ENCODE measurements around the gene MMD. TPM values are rescaled to one million over a fixed set of nuclear protein-coding genes. Genes with fewer than 3 reads are reported as not detected.
A peak's percentile ranks its signal among the peaks of the same experiment; 100 is the strongest.

Gene MMD
- total and polyA plus RNA-seq, 9 of the 15 experiments (the other 6 are each of a cell fraction or from before 2014, with no cell fraction given): 3.1 to 18.9 (median 10.7) TPM

DNA sequence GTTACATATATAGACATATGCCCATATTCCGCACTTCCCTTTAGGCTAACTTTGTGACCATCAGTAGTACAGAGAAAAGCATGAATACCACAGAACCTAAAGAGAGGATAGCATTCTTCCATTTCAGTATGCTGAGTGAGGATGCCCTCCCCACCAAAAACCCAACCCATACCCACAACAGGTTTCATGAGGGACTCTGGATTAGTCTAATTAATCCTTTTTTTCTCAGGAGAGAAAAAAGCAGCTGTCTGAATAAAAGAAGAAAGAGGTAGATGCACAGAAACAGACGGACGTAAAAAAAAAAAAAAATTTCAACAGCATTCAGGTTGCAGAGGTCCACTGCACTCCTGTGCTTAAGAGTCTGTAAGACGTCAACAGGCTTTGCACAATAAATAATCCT is 6.7 kb downstream of the MMD start (continued):
- no peak for TF ChIP-seq KDM2B (CRISPR knock-in tag; IDR thresholded peaks at IDR 0.05)
- no peak for TF ChIP-seq SMAD4 (CRISPR knock-in tag; conservative IDR thresholded peaks at IDR 0.05)
- no peak for TF ChIP-seq HLTF (IDR thresholded peaks at IDR 0.05)
- no peak for TF ChIP-seq NFE2L1 (tag; IDR thresholded peaks at IDR 0.05; ENCODE audit: borderline replicate concordance, low read depth)
- no peak for TF ChIP-seq ZFP1 (CRISPR knock-in tag; IDR thresholded peaks at IDR 0.05)
- no peak for TF ChIP-seq C11orf30 (IDR thresholded peaks at IDR 0.05; ENCODE audit: low read depth)

DNA sequence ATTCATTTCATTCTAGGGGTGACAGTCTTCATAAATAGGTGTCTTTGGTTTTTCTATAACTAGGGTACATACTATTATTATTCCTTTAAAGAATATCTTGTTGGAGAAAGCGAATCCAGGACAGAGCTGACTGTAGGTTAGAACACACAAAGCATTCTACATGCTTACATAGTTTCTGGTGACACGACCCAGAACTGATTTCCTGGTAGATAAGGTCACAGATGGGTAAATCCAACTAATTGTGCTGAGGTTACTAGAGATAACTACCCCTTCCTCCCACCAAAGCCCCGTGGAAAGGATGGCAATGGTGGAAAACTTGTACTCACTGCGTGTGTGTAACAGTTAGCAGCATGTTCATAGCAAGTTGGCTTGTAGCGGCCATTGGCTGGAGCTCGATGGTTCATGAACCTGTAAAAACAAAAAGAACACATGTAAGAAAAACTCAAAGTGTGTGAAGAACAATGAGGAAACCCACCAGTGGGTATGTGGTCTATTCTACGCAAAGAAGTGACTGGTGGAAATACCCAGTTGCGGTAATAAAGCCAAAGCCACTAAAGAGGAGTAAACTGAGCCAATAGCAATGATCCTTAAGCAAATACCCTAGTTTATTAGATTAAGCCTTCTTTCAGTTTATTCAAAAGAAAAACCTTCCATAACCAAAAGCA is 7.7 kb downstream of the MMD start:
- in situ Hi-C loops (cut with MboI): no loop called here

More for the DNA sequence above, 7.7 kb downstream of the MMD start:
- no peak for ATAC-seq
- CTCF ChIA-PET (ENCODE audit: low intra/inter-chr PET ratio): no interaction called here
- DNase-seq (ENCODE audit: extremely low read depth in 1 of 4, low spot score in 3 of 4): no peak
- WGBS (ENCODE audit: insufficient coverage, low coverage, missing lambda C conversion rate): 74% methylated on average over 8 of the region's 8 CpGs
- H3K9me1 ChIP-seq (ENCODE audit: control insufficient read depth, insufficient read depth, low read length): no peaks in the 10 kb centered on the region
- H3K4me1 ChIP-seq (replicated peaks in 1 of 2; ENCODE audit: control insufficient read depth in 2 of 2, insufficient read depth in 2 of 2, low read length in 2 of 2): no peaks in the 10 kb centered on the region
- H3K9ac ChIP-seq (ENCODE audit: insufficient read depth in 1 of 2, low read depth in 2 of 2, low read length in 2 of 2): no peak overlapping the region
- intact Hi-C loops (cut with micrococcal nuclease): no loop called here
- no peak overlapping the region for H3K4me2 ChIP-seq (ENCODE audit: insufficient read depth, low read length)
- H4K20me1 ChIP-seq (replicated peaks; ENCODE audit: control insufficient read depth, insufficient read depth, low read length): no peaks in the 10 kb centered on the region
- FAIRE-seq: no peak
- peaks cover 38% of the 10 kb centered on the region for H3K36me3 ChIP-seq (ENCODE audit: control insufficient read depth, insufficient read depth, low read length)
- no peak overlapping the region for H3K27ac ChIP-seq (ENCODE audit: extremely low read depth, low read depth, low read length)
- BruUV-seq (replicated peaks): no TSS peak
- H2AFZ ChIP-seq (ENCODE audit: low read depth, low read length): no peak overlapping the region
- H3K79me2 ChIP-seq (ENCODE audit: control insufficient read depth, insufficient read depth, low read length): peaks cover under 1% of the 10 kb centered on the region; the same call in 1 of the 3 replicates
- no peak overlapping the region for H3K4me3 ChIP-seq
- TF ChIP-seq GATA2 (CRISPR knock-in tag; IDR thresholded peaks at IDR 0.05) (peak; percentile 33; the same call in 1 of the 2 replicates), ZNF41 (CRISPR knock-in tag; conservative IDR thresholded peaks at IDR 0.05) (no peak)
- TF ChIP-seq, protein P1, sequence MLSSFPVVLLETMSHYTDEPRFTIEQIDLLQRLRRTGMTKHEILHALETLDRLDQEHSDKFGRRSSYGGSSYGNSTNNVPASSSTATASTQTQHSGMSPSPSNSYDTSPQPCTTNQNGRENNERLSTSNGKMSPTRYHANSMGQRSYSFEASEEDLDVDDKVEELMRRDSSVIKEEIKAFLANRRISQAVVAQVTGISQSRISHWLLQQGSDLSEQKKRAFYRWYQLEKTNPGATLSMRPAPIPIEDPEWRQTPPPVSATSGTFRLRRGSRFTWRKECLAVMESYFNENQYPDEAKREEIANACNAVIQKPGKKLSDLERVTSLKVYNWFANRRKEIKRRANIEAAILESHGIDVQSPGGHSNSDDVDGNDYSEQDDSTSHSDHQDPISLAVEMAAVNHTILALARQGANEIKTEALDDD (IDR thresholded peaks at IDR 0.05): peak; percentile 84
- H3K27me3 ChIP-seq (ENCODE audit: control insufficient read depth in 2 of 2, insufficient read depth in 2 of 2, low read length in 2 of 2): no peaks in the 10 kb centered on the region
- POLR2A ChIA-PET: interaction anchor here (0.6 kb wide), 1 partner anchor 27 kb away, joined by 3 read pairs; no protein-coding TSS in a partner anchor
- no peaks in the 10 kb centered on the region for H3K9me3 ChIP-seq (replicated peaks; ENCODE audit: control insufficient read depth, insufficient read depth, low read depth, low read length)

Data from K562 (cell line).